Measurements from ENCODE around the gene USP11.
"Not testable (repeated sequence)": the region's sequence is repeated elsewhere in the genome, so short reads cannot be mapped to it uniquely, and the experiment has no call there.

Gene USP11

DNA sequence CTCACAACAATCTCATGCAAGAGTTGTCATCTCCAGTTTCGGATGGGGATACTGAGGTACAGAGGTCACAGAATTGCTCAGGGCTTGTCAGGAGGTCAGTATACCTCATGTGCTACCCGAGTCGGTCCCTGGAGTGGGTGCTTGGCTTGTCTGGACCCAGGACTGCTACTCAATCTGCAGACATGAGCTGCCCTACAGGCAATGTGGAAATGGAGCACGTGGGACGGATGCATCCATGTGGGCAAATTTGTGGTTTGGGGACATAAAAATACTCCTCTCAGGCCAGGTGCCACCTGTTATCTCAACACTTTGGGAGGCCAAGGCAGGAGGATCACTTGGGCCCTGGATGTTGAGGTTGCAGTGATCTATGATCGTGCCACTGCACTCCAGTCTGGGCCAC lies 15.8 kb downstream of the USP11 start:
- ChIA-PET CTCF (no interaction called here), POLR2A (no interaction called here)
- no peak for DNase-seq (ENCODE audit: extremely low spot score)
- TF ChIP-seq FOXA1 (IDR thresholded peaks at IDR 0.05), result no peak
- TF ChIP-seq SUZ12 (IDR thresholded peaks at IDR 0.05), result no peak
- TF ChIP-seq, protein P1, sequence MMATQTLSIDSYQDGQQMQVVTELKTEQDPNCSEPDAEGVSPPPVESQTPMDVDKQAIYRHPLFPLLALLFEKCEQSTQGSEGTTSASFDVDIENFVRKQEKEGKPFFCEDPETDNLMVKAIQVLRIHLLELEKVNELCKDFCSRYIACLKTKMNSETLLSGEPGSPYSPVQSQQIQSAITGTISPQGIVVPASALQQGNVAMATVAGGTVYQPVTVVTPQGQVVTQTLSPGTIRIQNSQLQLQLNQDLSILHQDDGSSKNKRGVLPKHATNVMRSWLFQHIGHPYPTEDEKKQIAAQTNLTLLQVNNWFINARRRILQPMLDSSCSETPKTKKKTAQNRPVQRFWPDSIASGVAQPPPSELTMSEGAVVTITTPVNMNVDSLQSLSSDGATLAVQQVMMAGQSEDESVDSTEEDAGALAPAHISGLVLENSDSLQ (IDR thresholded peaks at IDR 0.05), result no peak
- TF ChIP-seq FOXK2 (IDR thresholded peaks at IDR 0.05), result no peak
- no peak for TF ChIP-seq BHLHE40 (IDR thresholded peaks at IDR 0.05; ENCODE audit: borderline replicate concordance)
- no peak for TF ChIP-seq ZNF384 (IDR thresholded peaks at IDR 0.05)
- TF ChIP-seq CTBP1 (IDR thresholded peaks at IDR 0.05; ENCODE audit: borderline replicate concordance), result no peak
- TF ChIP-seq HDGF (IDR thresholded peaks at IDR 0.05; ENCODE audit: borderline replicate concordance), result no peak
- TF ChIP-seq LEF1 (IDR thresholded peaks at IDR 0.05; ENCODE audit: borderline replicate concordance), result no peak
- TF ChIP-seq L3MBTL2 (conservative IDR thresholded peaks at IDR 0.05), result no peak
- no peak for TF ChIP-seq FOXM1 (IDR thresholded peaks at IDR 0.05; ENCODE audit: borderline replicate concordance)
- TF ChIP-seq ARNT (IDR thresholded peaks at IDR 0.05), result no peak
- TF ChIP-seq NFRKB (IDR thresholded peaks at IDR 0.05), result no peak
- TF ChIP-seq TARDBP (IDR thresholded peaks at IDR 0.05), result no peak
- TF ChIP-seq SP1 (IDR thresholded peaks at IDR 0.05), result no peak
- no peak for TF ChIP-seq ELF4 (IDR thresholded peaks at IDR 0.05)

DNA sequence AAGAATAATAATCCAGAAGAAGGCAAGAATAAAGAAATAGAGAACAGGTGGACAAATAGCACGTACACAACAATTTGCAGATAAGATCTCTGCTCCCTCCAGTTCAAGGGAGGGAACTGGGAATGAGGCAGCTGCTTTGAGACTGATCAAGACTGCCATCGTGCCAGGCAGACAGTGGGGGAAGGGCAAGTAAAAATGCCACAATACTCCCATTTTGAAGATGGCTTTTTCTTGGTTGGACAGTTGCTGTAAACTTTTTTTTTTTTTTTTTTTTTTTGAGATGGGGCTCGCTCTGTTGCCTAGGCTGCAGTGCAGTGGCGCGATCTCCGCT lies 17.2 kb downstream of the USP11 start:
- POLR2A ChIA-PET, result no interaction called here
- DNase-seq (ENCODE audit: extremely low spot score), result no peak
- CTCF ChIA-PET, result no interaction called here
- TF ChIP-seq BHLHE40 (IDR thresholded peaks at IDR 0.05; ENCODE audit: borderline replicate concordance) (no peak), ARNT (IDR thresholded peaks at IDR 0.05) (no peak), NFRKB (IDR thresholded peaks at IDR 0.05) (no peak), TARDBP (IDR thresholded peaks at IDR 0.05) (no peak), CTBP1 (IDR thresholded peaks at IDR 0.05; ENCODE audit: borderline replicate concordance) (no peak), ZNF384 (IDR thresholded peaks at IDR 0.05) (no peak), FOXA1 (IDR thresholded peaks at IDR 0.05) (no peak), HDGF (IDR thresholded peaks at IDR 0.05; ENCODE audit: borderline replicate concordance) (no peak), SP1 (IDR thresholded peaks at IDR 0.05) (no peak), ELF4 (IDR thresholded peaks at IDR 0.05) (no peak), L3MBTL2 (conservative IDR thresholded peaks at IDR 0.05) (no peak), FOXK2 (IDR thresholded peaks at IDR 0.05) (no peak), SUZ12 (IDR thresholded peaks at IDR 0.05) (no peak), FOXM1 (IDR thresholded peaks at IDR 0.05; ENCODE audit: borderline replicate concordance) (no peak), LEF1 (IDR thresholded peaks at IDR 0.05; ENCODE audit: borderline replicate concordance) (no peak)
- TF ChIP-seq, protein P1 (IDR thresholded peaks at IDR 0.05), result no peak

DNA sequence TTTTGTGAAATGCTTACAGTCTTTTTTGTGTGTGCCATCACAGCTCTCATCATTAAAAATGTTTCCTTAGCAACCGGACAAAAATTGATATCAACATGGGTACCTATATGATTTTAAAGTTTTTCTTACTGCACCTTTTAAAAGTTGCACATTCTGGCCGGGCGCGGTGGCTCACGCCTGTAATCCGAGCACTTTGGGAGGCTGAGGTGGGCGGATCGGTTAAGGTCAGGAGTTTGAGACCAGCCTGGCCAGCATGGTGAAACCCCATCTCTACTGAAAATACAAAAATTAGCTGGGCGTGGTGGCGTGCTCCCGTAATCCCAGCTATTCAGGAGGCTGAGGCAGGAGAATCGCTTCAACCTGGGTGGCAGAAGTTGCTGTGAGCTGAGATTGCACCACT lies 24.8 kb downstream of the USP11 start:
- DNase-seq (ENCODE audit: extremely low spot score); CTCF ChIA-PET; POLR2A ChIA-PET: not testable (repeated sequence)

DNA sequence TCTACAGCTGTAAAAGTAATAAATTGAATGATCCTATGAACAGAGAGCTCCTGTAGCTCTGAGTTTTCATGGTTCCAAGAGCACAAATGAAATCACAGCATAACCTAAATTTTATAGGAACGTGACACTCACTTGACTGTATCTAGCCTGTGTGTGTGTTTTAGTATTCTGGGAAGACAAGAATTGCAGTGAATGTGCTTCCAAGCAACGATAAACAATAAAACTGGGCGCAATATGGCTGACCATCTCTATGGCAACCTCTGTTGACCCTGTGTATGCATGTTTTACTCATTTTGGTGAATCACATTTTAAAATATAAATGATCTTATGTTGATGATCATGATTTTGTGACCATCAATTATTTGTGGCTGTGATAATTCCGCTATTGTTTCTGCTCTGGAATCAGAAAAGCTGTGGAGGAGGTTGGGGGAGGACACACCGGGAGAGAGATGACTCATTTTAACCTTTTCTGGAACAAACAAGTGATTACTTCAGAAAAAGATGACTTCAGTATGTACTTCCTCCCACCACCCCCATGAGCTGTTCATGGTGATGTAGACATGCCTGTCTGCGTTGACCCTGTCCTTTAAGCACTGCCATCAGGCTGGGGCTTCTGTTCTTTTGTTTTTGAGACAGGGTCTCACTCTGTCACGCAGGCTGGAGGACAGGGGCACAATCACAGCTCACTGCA lies 31.8 kb downstream of the USP11 start:
- TF ChIP-seq FOXK2 (IDR thresholded peaks at IDR 0.05) (no peak), ELF4 (IDR thresholded peaks at IDR 0.05) (no peak), ZNF384 (IDR thresholded peaks at IDR 0.05) (no peak), NFRKB (IDR thresholded peaks at IDR 0.05) (no peak), L3MBTL2 (conservative IDR thresholded peaks at IDR 0.05) (no peak), SUZ12 (IDR thresholded peaks at IDR 0.05) (no peak), CTBP1 (IDR thresholded peaks at IDR 0.05; ENCODE audit: borderline replicate concordance) (no peak), TARDBP (IDR thresholded peaks at IDR 0.05) (no peak), SP1 (IDR thresholded peaks at IDR 0.05) (no peak), FOXM1 (IDR thresholded peaks at IDR 0.05; ENCODE audit: borderline replicate concordance) (no peak), ARNT (IDR thresholded peaks at IDR 0.05) (no peak), BHLHE40 (IDR thresholded peaks at IDR 0.05; ENCODE audit: borderline replicate concordance) (no peak), LEF1 (IDR thresholded peaks at IDR 0.05; ENCODE audit: borderline replicate concordance) (no peak), FOXA1 (IDR thresholded peaks at IDR 0.05) (no peak), HDGF (IDR thresholded peaks at IDR 0.05; ENCODE audit: borderline replicate concordance) (no peak)
- TF ChIP-seq, protein P1 (IDR thresholded peaks at IDR 0.05), result no peak
- no peak for DNase-seq (ENCODE audit: extremely low spot score)
- ChIA-PET POLR2A (interaction anchor here (0.6 to 0.7 kb wide), 2 partner anchors 9 to 1465 kb away, joined by 3 read pairs; no protein-coding TSS in a partner anchor), CTCF (interaction anchor here (0.5 to 0.6 kb wide), 2 partner anchors 104 to 1856 kb away, joined by 3 read pairs; no protein-coding TSS in a partner anchor)

DNA sequence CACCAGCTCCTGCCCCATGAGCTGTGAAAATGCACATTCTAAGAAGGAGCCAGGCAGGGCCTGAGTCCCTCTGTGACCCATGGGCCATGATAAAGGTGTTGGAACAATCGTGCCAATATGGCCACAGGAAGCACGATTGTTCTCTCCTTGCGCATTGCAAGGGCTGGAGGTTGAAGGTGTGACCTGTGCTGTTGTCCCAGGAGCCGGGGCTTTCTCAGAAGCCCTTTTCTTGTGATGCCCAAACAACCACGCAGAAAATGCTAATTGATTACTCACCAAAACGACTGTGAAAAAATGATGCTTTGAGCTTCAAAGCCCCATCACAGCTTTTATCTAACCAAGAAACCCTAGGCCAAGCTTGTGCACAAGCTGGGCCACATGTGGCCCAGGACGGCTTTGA lies 33.8 kb downstream of the USP11 start:
- ChIA-PET POLR2A (interaction anchor here (0.7 kb wide), 1 partner anchor 47 kb away, joined by 3 read pairs; no protein-coding TSS in a partner anchor), CTCF (interaction anchor here (0.5 kb wide), 1 partner anchor 29 kb away, joined by 4 read pairs; no protein-coding TSS in a partner anchor)
- DNase-seq (ENCODE audit: extremely low spot score), result no peak
- no peak for TF ChIP-seq TARDBP (IDR thresholded peaks at IDR 0.05)
- no peak for TF ChIP-seq SP1 (IDR thresholded peaks at IDR 0.05)
- TF ChIP-seq, protein P1 (IDR thresholded peaks at IDR 0.05), result no peak
- no peak for TF ChIP-seq L3MBTL2 (conservative IDR thresholded peaks at IDR 0.05)
- no peak for TF ChIP-seq SUZ12 (IDR thresholded peaks at IDR 0.05)
- no peak for TF ChIP-seq BHLHE40 (IDR thresholded peaks at IDR 0.05; ENCODE audit: borderline replicate concordance)

DNA sequence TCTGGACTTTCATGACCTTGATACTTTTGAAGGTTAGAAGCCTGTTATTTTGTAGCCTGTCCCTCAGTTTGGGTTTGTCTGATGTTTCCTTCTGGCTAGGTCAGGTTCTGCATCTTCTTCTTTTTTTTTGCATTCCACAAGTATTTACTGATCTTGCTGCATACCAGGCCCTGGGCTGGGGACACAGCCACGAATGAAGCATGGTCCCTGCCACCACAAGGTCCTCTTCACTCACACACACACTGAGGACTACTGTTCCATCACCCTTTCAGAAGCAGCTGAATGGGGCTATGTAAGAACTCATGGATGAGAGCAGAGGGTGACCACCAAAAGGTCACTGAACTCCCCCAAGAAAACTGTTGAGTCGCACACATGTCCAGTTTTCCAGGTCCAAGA lies 39.2 kb downstream of the USP11 start:
- CTCF ChIA-PET, result no interaction called here
- DNase-seq (ENCODE audit: extremely low spot score), result no peak
- no peak for TF ChIP-seq FOXK2 (IDR thresholded peaks at IDR 0.05)
- no peak for TF ChIP-seq NFRKB (IDR thresholded peaks at IDR 0.05)
- TF ChIP-seq TARDBP (IDR thresholded peaks at IDR 0.05), result no peak
- no peak for TF ChIP-seq BHLHE40 (IDR thresholded peaks at IDR 0.05; ENCODE audit: borderline replicate concordance)
- TF ChIP-seq ELF4 (IDR thresholded peaks at IDR 0.05), result no peak
- TF ChIP-seq L3MBTL2 (conservative IDR thresholded peaks at IDR 0.05), result no peak
- no peak for TF ChIP-seq ZNF384 (IDR thresholded peaks at IDR 0.05)
- TF ChIP-seq, protein P1 (IDR thresholded peaks at IDR 0.05), result no peak
- TF ChIP-seq SUZ12 (IDR thresholded peaks at IDR 0.05), result no peak
- no peak for TF ChIP-seq LEF1 (IDR thresholded peaks at IDR 0.05; ENCODE audit: borderline replicate concordance)
- TF ChIP-seq FOXM1 (IDR thresholded peaks at IDR 0.05; ENCODE audit: borderline replicate concordance), result no peak
- no peak for TF ChIP-seq FOXA1 (IDR thresholded peaks at IDR 0.05)
- no peak for TF ChIP-seq ARNT (IDR thresholded peaks at IDR 0.05)
- no peak for TF ChIP-seq SP1 (IDR thresholded peaks at IDR 0.05)
- no peak for TF ChIP-seq CTBP1 (IDR thresholded peaks at IDR 0.05; ENCODE audit: borderline replicate concordance)
- no peak for TF ChIP-seq HDGF (IDR thresholded peaks at IDR 0.05; ENCODE audit: borderline replicate concordance)
- POLR2A ChIA-PET, result no interaction called here
